Frontal cortex (tissue), 4 donors: Measurements from ENCODE around the gene GADD45B. TPM values are rescaled to one million over a fixed set of nuclear protein-coding genes. Genes with fewer than 3 reads are reported as not detected.
"Not testable (repeated sequence)": the region's sequence is repeated elsewhere in the genome, so short reads cannot be mapped to it uniquely, and the experiment has no call there.

ENCODE experiments used
- DNase-seq, 2 donors: peaks; one replicate each; pipeline ENCODE4 v3.0.0; 2012; ENCODE audit warnings: low spot score in 2 of 2
- FAIRE-seq: peaks from 2 replicates; lab custom pipeline; 2012; peaks lifted over from hg19 to GRCh38; lab: Jason Lieb, UNC
- total RNA-seq: library from RNA; depleted of rRNA; stranded (reverse); fragments of >200 nt; gene quantifications from one replicate; pipeline ENCODE4 v1.2.3, GENCODE V29; 2014
- donor health status: control.
- donor health status: control.
- donor health status: control.

The GADD45B gene
- total RNA-seq, 1 donor from 2014 or later: 1.2 TPM

GRCh38 chr19:2443116-2443784 is 32.7 kb upstream of the GADD45B start:
- DNase-seq (no peak), FAIRE-seq (no peak)

- DNase-seq (no peak), FAIRE-seq (no peak)
Observed at GRCh38 chr19:2443785-2444182, 32.1 kb upstream of the GADD45B start.

GRCh38 chr19:2444251-2445002 is 31.5 kb upstream of the GADD45B start:
- FAIRE-seq: no peak
- no peak for DNase-seq

- DNase-seq: no peak
- FAIRE-seq: no peak
Observed at GRCh38 chr19:2446381-2446780, 29.5 kb upstream of the GADD45B start.

GRCh38 chr19:2449019-2449418 is 26.9 kb upstream of the GADD45B start:
- DNase-seq (no peak), FAIRE-seq (no peak)

GRCh38 chr19:2451138-2451537 is 24.8 kb upstream of the GADD45B start:
- no peak for FAIRE-seq
- DNase-seq: no peak

- FAIRE-seq (no peak), DNase-seq (no peak)
Observed at GRCh38 chr19:2451741-2452140, 24.2 kb upstream of the GADD45B start.

- FAIRE-seq: no peak
- DNase-seq: no peak
Observed at GRCh38 chr19:2453431-2454025, 22.4 kb upstream of the GADD45B start.

- no peak for DNase-seq
- no peak for FAIRE-seq
Observed at GRCh38 chr19:2454199-2454961, 21.5 kb upstream of the GADD45B start.

- no peak for FAIRE-seq
Observed at GRCh38 chr19:2454962-2455850, 20.7 kb upstream of the GADD45B start.

GRCh38 chr19:2455851-2456570 is 19.9 kb upstream of the GADD45B start:
- no peak for FAIRE-seq
- DNase-seq: peak in 1 of 2 donors; percentile 66

More at GRCh38 chr19:2454962-2455850, 20.7 kb upstream of the GADD45B start:
- no peak for DNase-seq

GRCh38 chr19:2457394-2458037 is 18.4 kb upstream of the GADD45B start:
- DNase-seq: no peak
- no peak for FAIRE-seq

GRCh38 chr19:2458054-2458453 is 17.9 kb upstream of the GADD45B start:
- no peak for DNase-seq

GRCh38 chr19:2458776-2459175 is 17.2 kb upstream of the GADD45B start:
- FAIRE-seq, DNase-seq: not testable (repeated sequence)

More at GRCh38 chr19:2458054-2458453, 17.9 kb upstream of the GADD45B start:
- FAIRE-seq: no peak

- FAIRE-seq (no peak), DNase-seq (no peak)
Observed at GRCh38 chr19:2460245-2460644, 15.7 kb upstream of the GADD45B start.

- DNase-seq: peak; percentile 62 to 65
- no peak for FAIRE-seq
Observed at GRCh38 chr19:2461751-2462634, 13.9 kb upstream of the GADD45B start.
